Measurements from ENCODE around the gene EPHA6.

DNA sequence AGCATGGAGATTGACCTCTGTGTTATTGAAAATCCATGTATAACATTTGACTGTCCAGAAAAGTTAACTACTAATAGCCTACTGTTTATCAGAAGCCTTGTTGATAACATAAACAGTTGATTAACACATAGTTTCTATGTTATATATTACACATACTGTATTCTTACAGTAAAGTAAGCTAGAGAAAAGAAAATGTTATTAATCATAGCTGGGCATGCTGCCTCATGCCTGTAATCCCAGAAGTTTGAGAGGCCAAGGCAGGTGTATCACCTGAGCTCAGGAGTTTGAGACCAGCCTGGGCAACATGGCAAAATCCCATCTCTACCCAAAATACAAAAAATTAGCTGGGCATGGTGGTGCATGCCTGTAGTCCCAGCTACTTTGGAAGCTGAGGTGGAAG, 163.3 kb downstream of the EPHA6 start:
- TF ChIP-seq, protein P1, sequence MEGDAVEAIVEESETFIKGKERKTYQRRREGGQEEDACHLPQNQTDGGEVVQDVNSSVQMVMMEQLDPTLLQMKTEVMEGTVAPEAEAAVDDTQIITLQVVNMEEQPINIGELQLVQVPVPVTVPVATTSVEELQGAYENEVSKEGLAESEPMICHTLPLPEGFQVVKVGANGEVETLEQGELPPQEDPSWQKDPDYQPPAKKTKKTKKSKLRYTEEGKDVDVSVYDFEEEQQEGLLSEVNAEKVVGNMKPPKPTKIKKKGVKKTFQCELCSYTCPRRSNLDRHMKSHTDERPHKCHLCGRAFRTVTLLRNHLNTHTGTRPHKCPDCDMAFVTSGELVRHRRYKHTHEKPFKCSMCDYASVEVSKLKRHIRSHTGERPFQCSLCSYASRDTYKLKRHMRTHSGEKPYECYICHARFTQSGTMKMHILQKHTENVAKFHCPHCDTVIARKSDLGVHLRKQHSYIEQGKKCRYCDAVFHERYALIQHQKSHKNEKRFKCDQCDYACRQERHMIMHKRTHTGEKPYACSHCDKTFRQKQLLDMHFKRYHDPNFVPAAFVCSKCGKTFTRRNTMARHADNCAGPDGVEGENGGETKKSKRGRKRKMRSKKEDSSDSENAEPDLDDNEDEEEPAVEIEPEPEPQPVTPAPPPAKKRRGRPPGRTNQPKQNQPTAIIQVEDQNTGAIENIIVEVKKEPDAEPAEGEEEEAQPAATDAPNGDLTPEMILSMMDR (conservative IDR thresholded peaks at IDR 0.05; ENCODE audit: low read depth, low read length), result no peak
- TF ChIP-seq EZH2phosphoT487 (IDR thresholded peaks at IDR 0.05; ENCODE audit: borderline replicate concordance, low read length), result no peak
